Gastrocnemius medialis (tissue), 4 donors: ENCODE data around the gene PHIP. TPM values are rescaled to one million over a fixed set of nuclear protein-coding genes. Genes with fewer than 3 reads are reported as not detected.

Experiments used
- ATAC-seq, 2 donors: fragments of 150-250 bp; one replicate each; pipeline ENCODE4 v1.9.1; 2016
- DNase-seq, 2 donors: peaks; one replicate each; pipeline ENCODE4 v3.0.0-alpha.2; 2019
- H3K27ac ChIP-seq, 4 donors: fragments of 200-600 bp; sonication (generic); 1 replicate in 1 of 4; 2 replicates in 3 of 4; pipeline ENCODE4 v1.5.1; 2016 to 2018; ENCODE audit warnings: mild to moderate bottlenecking in 2 of 4, moderate library complexity in 1 of 4
- H3K27me3 ChIP-seq, 3 donors: fragments of 200-600 bp; sonication (generic) in 2 of 3; 1 replicate in 1 of 3; 2 replicates in 2 of 3; pipeline versions ENCODE4 v1.5.1 to v1.6.0; 2016 to 2019; ENCODE audit warnings: mild to moderate bottlenecking in 1 of 3, moderate library complexity in 1 of 3
- H3K36me3 ChIP-seq, 2 donors: fragments of 200-600 bp; sonication (generic) in 1 of 2; one replicate each; pipeline ENCODE4 v1.5.1; 2017 to 2018
- H3K4me1 ChIP-seq, 2 donors: fragments of 200-600 bp; sonication (generic) in 1 of 2; one replicate each; pipeline ENCODE4 v1.5.1; 2016 to 2017; ENCODE audit warnings: mild to moderate bottlenecking in 2 of 2
- H3K4me3 ChIP-seq, 4 donors: fragments of 200-600 bp; sonication (generic) in 3 of 4; 1 replicate in 1 of 4; 2 replicates in 3 of 4; pipeline ENCODE4 v1.5.1; 2016 to 2019; ENCODE audit warnings: mild to moderate bottlenecking in 2 of 4
- H3K9me3 ChIP-seq, 3 donors: fragments of 200-600 bp; sonication (generic) in 2 of 3; 1 replicate in 1 of 3; 2 replicates in 2 of 3; pipeline ENCODE4 v1.5.1; 2016 to 2019
- POLR2A ChIP-seq, 2 donors: fragments of 450-650 bp; IDR thresholded peaks; one replicate each; pipeline ENCODE4 v1.6.1; 2017; ENCODE audit warnings: antibody characterized with exemption in 2 of 2, mild to moderate bottlenecking in 2 of 2, moderate library complexity in 2 of 2
- in situ Hi-C, 4 donors: fragments of 200-750 bp; cut with MboI; loops; one replicate each; pipeline versions ENCODE4 v1.15.0 to v1.8.0; 2017; ENCODE audit warnings: low sequenced_read_pairs in 4 of 4
- intact Hi-C: fragments of 100-400 bp; cut with DNase I; formaldehyde crosslinking; loops from one replicate; pipeline ENCODE4 v1.15.1; 2023; ENCODE audit warnings: low total_unique reads
- total RNA-seq, 4 donors: library from RNA; depleted of rRNA; stranded (reverse); fragments of >200 nt; gene quantifications; one replicate each; pipeline versions ENCODE4 v1.1.0 to v1.2.3, GENCODE V29; 2016
- TF ChIP-seq, protein P1 (sequence below), 5 experiments: fragments of 450-650 bp in 3 of 5; fragments of 200-600 bp in 2 of 5; sonication (generic) in 2 of 5; IDR thresholded peaks in 4 of 5; conservative IDR thresholded peaks in 1 of 5; 1 replicate in 4 of 5; 2 replicates in 1 of 5; pipeline ENCODE4 v1.5.1; 2016 to 2019; ENCODE audit warnings: antibody characterized with exemption in 5 of 5, mild to moderate bottlenecking in 3 of 5, moderate library complexity in 3 of 5

Gene PHIP
- total RNA-seq, 4 donors from 2014 or later, result 10.9 to 25.1 (median 16.6) TPM

GRCh38 chr6:78984225-78984950 lies 93.7 kb downstream of the PHIP start:
- no peaks in the 10 kb centered on the region for H3K9me3 ChIP-seq
- no peaks in the 10 kb centered on the region for H3K27me3 ChIP-seq
- no peak for TF ChIP-seq POLR2A (IDR thresholded peaks at IDR 0.05)
- TF ChIP-seq, protein P1, sequence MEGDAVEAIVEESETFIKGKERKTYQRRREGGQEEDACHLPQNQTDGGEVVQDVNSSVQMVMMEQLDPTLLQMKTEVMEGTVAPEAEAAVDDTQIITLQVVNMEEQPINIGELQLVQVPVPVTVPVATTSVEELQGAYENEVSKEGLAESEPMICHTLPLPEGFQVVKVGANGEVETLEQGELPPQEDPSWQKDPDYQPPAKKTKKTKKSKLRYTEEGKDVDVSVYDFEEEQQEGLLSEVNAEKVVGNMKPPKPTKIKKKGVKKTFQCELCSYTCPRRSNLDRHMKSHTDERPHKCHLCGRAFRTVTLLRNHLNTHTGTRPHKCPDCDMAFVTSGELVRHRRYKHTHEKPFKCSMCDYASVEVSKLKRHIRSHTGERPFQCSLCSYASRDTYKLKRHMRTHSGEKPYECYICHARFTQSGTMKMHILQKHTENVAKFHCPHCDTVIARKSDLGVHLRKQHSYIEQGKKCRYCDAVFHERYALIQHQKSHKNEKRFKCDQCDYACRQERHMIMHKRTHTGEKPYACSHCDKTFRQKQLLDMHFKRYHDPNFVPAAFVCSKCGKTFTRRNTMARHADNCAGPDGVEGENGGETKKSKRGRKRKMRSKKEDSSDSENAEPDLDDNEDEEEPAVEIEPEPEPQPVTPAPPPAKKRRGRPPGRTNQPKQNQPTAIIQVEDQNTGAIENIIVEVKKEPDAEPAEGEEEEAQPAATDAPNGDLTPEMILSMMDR (IDR thresholded peaks at IDR 0.05 in 4 of 5, conservative IDR thresholded peaks at IDR 0.05 in 1 of 5), result no peak
- in situ Hi-C loops, result no loop called here
- DNase-seq, result no peak
- no peak overlapping the region for H3K4me3 ChIP-seq
- peaks cover 0 to 87% of the 10 kb centered on the region in 2 donors for H3K36me3 ChIP-seq
- no peak for ATAC-seq
- no peaks in the 10 kb centered on the region for H3K4me1 ChIP-seq
- intact Hi-C loops, result no loop called here
- H3K27ac ChIP-seq, result no peak overlapping the region

DNA sequence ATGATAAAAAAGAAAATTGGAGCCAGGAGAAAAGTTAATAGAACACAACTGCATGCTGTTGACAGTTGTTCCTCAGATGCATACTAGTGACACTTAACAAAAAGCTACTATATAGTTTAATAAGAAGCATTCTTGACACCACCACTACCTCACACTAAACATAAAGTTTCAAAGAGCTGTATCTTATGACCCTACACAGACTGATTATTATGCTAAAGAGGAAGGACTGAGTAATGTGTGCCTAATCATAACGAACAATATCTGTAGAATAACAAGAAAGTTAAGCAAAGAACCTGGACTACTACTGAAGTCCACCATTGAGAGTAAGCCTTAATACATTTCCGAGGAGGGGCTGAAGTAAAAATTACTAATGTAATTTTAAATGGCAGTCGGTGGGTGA lies 110.9 kb downstream of the PHIP start:
- intact Hi-C loops (no loop called here), in situ Hi-C loops (no loop called here)
- Histone ChIP-seq H3K4me3 (no peak overlapping the region), H3K27ac (no peak overlapping the region), H3K36me3 (peaks cover 6 to 87% of the 10 kb centered on the region in 2 donors), H3K27me3 (no peaks in the 10 kb centered on the region), H3K4me1 (no peaks in the 10 kb centered on the region), H3K9me3 (no peaks in the 10 kb centered on the region)
- no peak for TF ChIP-seq POLR2A (IDR thresholded peaks at IDR 0.05)
- TF ChIP-seq, protein P1 (IDR thresholded peaks at IDR 0.05 in 4 of 5, conservative IDR thresholded peaks at IDR 0.05 in 1 of 5), result no peak
- ATAC-seq (no peak), DNase-seq (no peak)

DNA sequence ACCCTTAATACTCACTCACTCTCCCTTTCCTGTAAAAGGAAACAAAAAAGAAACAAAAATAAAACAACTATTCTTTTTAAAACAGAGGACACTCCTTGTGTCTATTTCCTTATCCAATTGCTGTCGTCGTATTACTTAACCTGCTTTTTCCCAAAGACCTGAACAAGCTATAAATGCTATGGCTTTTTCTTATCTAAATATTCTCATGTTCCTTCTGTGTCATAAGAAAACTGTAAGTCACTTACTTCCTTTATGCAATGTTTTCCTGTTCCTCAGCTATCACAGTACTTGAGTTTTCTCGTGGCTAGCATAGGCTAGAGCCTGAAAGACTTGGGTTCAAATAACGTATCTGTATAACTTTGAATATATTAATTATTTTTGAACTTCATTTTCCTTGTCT lies 111.5 kb downstream of the PHIP start:
- no peaks in the 10 kb centered on the region for H3K9me3 ChIP-seq
- ATAC-seq (no peak), DNase-seq (no peak)
- H3K4me3 ChIP-seq, result no peak overlapping the region
- intact Hi-C loops, result no loop called here
- in situ Hi-C loops, result no loop called here
- H3K27me3 ChIP-seq, result no peaks in the 10 kb centered on the region
- no peaks in the 10 kb centered on the region for H3K4me1 ChIP-seq
- TF ChIP-seq, protein P1 (IDR thresholded peaks at IDR 0.05 in 4 of 5, conservative IDR thresholded peaks at IDR 0.05 in 1 of 5), result no peak
- no peak for TF ChIP-seq POLR2A (IDR thresholded peaks at IDR 0.05)
- H3K27ac ChIP-seq, result no peak overlapping the region
- H3K36me3 ChIP-seq, result peaks cover 6 to 93% of the 10 kb centered on the region in 2 donors

GRCh38 chr6:78962448-78962847 lies 115.6 kb downstream of the PHIP start:
- no peaks in the 10 kb centered on the region for H3K9me3 ChIP-seq
- H3K27me3 ChIP-seq, result no peaks in the 10 kb centered on the region
- no peaks in the 10 kb centered on the region for H3K4me1 ChIP-seq
- DNase-seq, result no peak
- in situ Hi-C loops, result no loop called here
- H3K27ac ChIP-seq, result no peak overlapping the region
- no peak for TF ChIP-seq POLR2A (IDR thresholded peaks at IDR 0.05)
- TF ChIP-seq, protein P1 (IDR thresholded peaks at IDR 0.05 in 4 of 5, conservative IDR thresholded peaks at IDR 0.05 in 1 of 5), result no peak
- intact Hi-C loops, result loop anchor here (5.0 kb wide), 1 partner anchor 40 kb away; no protein-coding TSS in a partner anchor
- no peak for ATAC-seq
- no peak overlapping the region for H3K4me3 ChIP-seq
- peaks cover 6 to 72% of the 10 kb centered on the region in 2 donors for H3K36me3 ChIP-seq
